Activated CD8-positive, alpha-beta memory T cell treated with anti-CD3 and anti-CD28 coated beads, Interleukin-2, amount 50 U/mL, for 4 hours (primary cell): Measurements from ENCODE around the gene C2orf80.
"Not testable (repeated sequence)": the region's sequence is repeated elsewhere in the genome, so short reads cannot be mapped to it uniquely, and the experiment has no call there.

ENCODE experiments used
- DNase-seq: peaks from one replicate; pipeline ENCODE4 v3.0.0-alpha.2; 2020

C2orf80 gene

GRCh38 chr2:208130712-208131110 lies 59.1 kb downstream of the C2orf80 start:
- no peak for DNase-seq

- DNase-seq, result no peak
Measured at GRCh38 chr2:208129744-208130711, 59.8 kb downstream of the C2orf80 start, which contains the start of gene CRYGC. Gene CRYGC, minus strand, starts transcription at chr2:208129828. Its CDS starts 36 bp downstream, at chr2:208129792.

- DNase-seq, result no peak
Measured at GRCh38 chr2:208128136-208128535, 61.7 kb downstream of the C2orf80 start.

- no peak for DNase-seq
Measured at GRCh38 chr2:208127090-208127489, 62.7 kb downstream of the C2orf80 start.

GRCh38 chr2:208125251-208125650 lies 64.6 kb downstream of the C2orf80 start:
- DNase-seq, result no peak

GRCh38 chr2:208124013-208124715 lies 65.7 kb downstream of the C2orf80 start, which contains the start of gene CRYGD:
Gene CRYGD, minus strand, starts transcription at chr2:208124524. Its CDS starts 51 bp downstream, at chr2:208124473.
- not testable (repeated sequence) for DNase-seq

- no peak for DNase-seq
Measured at GRCh38 chr2:208122248-208122647, 67.6 kb downstream of the C2orf80 start.

- no peak for DNase-seq
Measured at GRCh38 chr2:208118918-208119317, 70.9 kb downstream of the C2orf80 start.

- DNase-seq, result not testable (repeated sequence)
Measured at GRCh38 chr2:208117390-208117789, 72.4 kb downstream of the C2orf80 start.
